SK-N-SH (cell line): ENCODE data around the gene KIRREL1. TPM values are rescaled to one million over a fixed set of nuclear protein-coding genes. Genes with fewer than 3 reads are reported as not detected.
A peak's percentile ranks its signal among the peaks of the same experiment; 100 is the strongest.

Experiments
- CTCF ChIP-seq: fragments of 200-600 bp; sonication (generic); IDR thresholded peaks from 2 replicates; pipeline ENCODE4 v1.6.1; 2017; ENCODE audit warnings: antibody characterized with exemption, mild to moderate bottlenecking, moderate library complexity
- EP300 ChIP-seq, 2 experiments: IDR thresholded peaks; 2 replicates each; pipeline versions ENCODE4 v1.4.0 to v1.6.1; 2012; ENCODE audit warnings: borderline replicate concordance in 1 of 2, low read depth in 1 of 2, low read length in 1 of 2
- EZH2phosphoT487 ChIP-seq: fragments of 200-600 bp; sonication (generic); IDR thresholded peaks from 2 replicates; pipeline ENCODE4 v1.6.1; 2017; ENCODE audit warnings: low read depth, mixed run types, mild to moderate bottlenecking, antibody characterized with exemption, moderate library complexity, borderline replicate concordance
- FOSL2 ChIP-seq: IDR thresholded peaks from 2 replicates; pipeline ENCODE4 v1.4.0; 2012; ENCODE audit warnings: low read depth, mild to moderate bottlenecking, moderate library complexity, borderline replicate concordance
- FOXM1 ChIP-seq: IDR thresholded peaks from 2 replicates; pipeline ENCODE4 v1.4.0; 2012; ENCODE audit warnings: low read depth, mild to moderate bottlenecking
- JUND ChIP-seq: IDR thresholded peaks from 2 replicates; pipeline ENCODE4 v1.4.0; 2012
- MAX ChIP-seq: IDR thresholded peaks from 2 replicates; pipeline ENCODE4 v1.4.0; 2012; ENCODE audit warnings: low read depth
- MEF2A ChIP-seq: IDR thresholded peaks from 2 replicates; pipeline ENCODE4 v1.4.0; 2012; ENCODE audit warnings: low read depth, borderline replicate concordance
- MXI1 ChIP-seq: IDR thresholded peaks from 2 replicates; pipeline ENCODE4 v1.6.1; 2012; ENCODE audit warnings: mild to moderate bottlenecking, low read depth, low read length, improper control_type of control experiment
- NRF1 ChIP-seq: IDR thresholded peaks from 2 replicates; pipeline ENCODE4 v1.6.1; 2012; ENCODE audit warnings: low read depth, mild to moderate bottlenecking, low read length
- POLR2AphosphoS5 ChIP-seq: IDR thresholded peaks from 2 replicates; pipeline ENCODE4 v1.6.1; 2012; ENCODE audit warnings: low read depth, low read length
- RAD21 ChIP-seq: IDR thresholded peaks from 2 replicates; pipeline ENCODE4 v1.6.1; 2012; ENCODE audit warnings: mild to moderate bottlenecking, low read length
- REST ChIP-seq: IDR thresholded peaks from 2 replicates; pipeline ENCODE4 v1.6.1; 2012; ENCODE audit warnings: mild to moderate bottlenecking, low read depth, low read length, moderate library complexity
- SMC3 ChIP-seq: IDR thresholded peaks from 2 replicates; pipeline ENCODE4 v1.6.1; 2012; ENCODE audit warnings: low read depth, low read length, improper control_type of control experiment
- TCF12 ChIP-seq: IDR thresholded peaks from 2 replicates; pipeline ENCODE4 v1.4.0; 2012
- TEAD4 ChIP-seq: IDR thresholded peaks from 2 replicates; pipeline ENCODE4 v1.4.0; 2012; ENCODE audit warnings: mild to moderate bottlenecking, borderline replicate concordance; ENCODE audit not compliant: insufficient read depth
- USF1 ChIP-seq: IDR thresholded peaks from 2 replicates; pipeline ENCODE4 v1.4.0; 2012; ENCODE audit warnings: low read depth, borderline replicate concordance
- USF2 ChIP-seq: fragments of 150-350 bp; IDR thresholded peaks from 2 replicates; pipeline ENCODE4 v1.6.1; 2017; ENCODE audit warnings: antibody characterized with exemption, low read length, low read depth, borderline replicate concordance
- ZBTB33 ChIP-seq: IDR thresholded peaks from 2 replicates; pipeline ENCODE4 v1.4.0; 2012; ENCODE audit warnings: low read depth, borderline replicate concordance
- polyA plus RNA-seq, 3 experiments: library from polyadenylated mRNA; depleted of rRNA; stranded (reverse); fragments of >200 nt; gene quantifications; 2 replicates each; pipeline ENCODE4 v1.2.3, GENCODE V29; 2012

KIRREL1 gene
- polyA plus RNA-seq, 1 of the 3 experiments (the other 2 are of a cell fraction), result 47.8 TPM

- TF ChIP-seq REST (peak; percentile 74), POLR2AphosphoS5 (peak; percentile 48), USF1 (no peak), SMC3 (no peak), EZH2phosphoT487 (no peak), MXI1 (no peak), FOXM1 (peak; percentile 45; the same call in 1 of the 2 replicates), MEF2A (peak; percentile 46; the same call in 1 of the 2 replicates), EP300 (IDR thresholded peaks at IDR 0.05; ENCODE audit: borderline replicate concordance in 1 of 2, low read depth in 1 of 2, low read length in 1 of 2) (peak in 1 of 2 experiments; percentile 94; a peak in 1 of 4 replicates), USF2 (no peak), MAX (peak; percentile 67; the same call in 1 of the 2 replicates), RAD21 (no peak), JUND (peak; percentile 89), CTCF (peak; percentile 21; the same call in 1 of the 2 replicates), ZBTB33 (peak; percentile 50; the same call in 1 of the 2 replicates), TEAD4 (peak; percentile 99), FOSL2 (peak; percentile 86), TCF12 (peak; percentile 84), NRF1 (no peak)
Observed at GRCh38 chr1:158019171-158019868, 25.9 kb downstream of the KIRREL1 start (continued).
